Suprapubic skin (tissue), 4 donors: ENCODE data around the gene LTN1. TPM values are rescaled to one million over a fixed set of nuclear protein-coding genes. Genes with fewer than 3 reads are reported as not detected.

Experiments
- DNase-seq, 2 donors: peaks; one replicate each; pipeline ENCODE4 v3.0.0-alpha.2; 2019; ENCODE audit warnings: low spot score in 2 of 2
- H3K27ac ChIP-seq: fragments of 200-600 bp; sonication (generic); one replicate; pipeline ENCODE4 v1.5.1; 2019
- H3K27me3 ChIP-seq: fragments of 200-600 bp; sonication (generic); one replicate; pipeline ENCODE4 v1.5.1; 2019
- H3K36me3 ChIP-seq: fragments of 200-600 bp; sonication (generic); one replicate; pipeline ENCODE4 v1.5.1; 2019
- H3K4me1 ChIP-seq: fragments of 200-600 bp; sonication (generic); one replicate; pipeline ENCODE4 v1.5.1; 2019
- H3K4me3 ChIP-seq: fragments of 200-600 bp; sonication (generic); one replicate; pipeline ENCODE4 v1.5.1; 2019; ENCODE audit warnings: mild to moderate bottlenecking
- H3K9me3 ChIP-seq: fragments of 200-600 bp; sonication (generic); one replicate; pipeline ENCODE4 v1.5.1; 2019
- CTCF ChIP-seq, 2 donors: fragments of 200-600 bp in 1 of 2; fragments of 450-650 bp in 1 of 2; sonication (generic) in 1 of 2; IDR thresholded peaks; one replicate each; pipeline ENCODE4 v1.5.1; 2016 to 2019; ENCODE audit warnings: antibody characterized with exemption in 2 of 2, mild to moderate bottlenecking in 1 of 2, moderate library complexity in 1 of 2
- EP300 ChIP-seq: sonication (generic); formaldehyde crosslinking; IDR thresholded peaks from one replicate; pipeline ENCODE4 v1.6.1; 2017; ENCODE audit warnings: antibody characterized with exemption
- POLR2A ChIP-seq, 2 donors: fragments of 450-650 bp; IDR thresholded peaks; one replicate each; pipeline ENCODE4 v1.6.1; 2017; ENCODE audit warnings: antibody characterized with exemption in 2 of 2, mild to moderate bottlenecking in 2 of 2, moderate library complexity in 2 of 2
- POLR2AphosphoS5 ChIP-seq, 3 donors: sonication (generic); formaldehyde crosslinking; IDR thresholded peaks; one replicate each; pipeline ENCODE4 v1.6.1; 2017; ENCODE audit warnings: antibody characterized with exemption in 3 of 3
- WGBS: methylation state at CpG from one replicate; pipeline ENCODE4 v1.1.5; 2018; 5-methylcytosine and 5-hydroxymethylcytosine counted together
- total RNA-seq, 4 donors: library from RNA; depleted of rRNA; stranded (reverse); fragments of >200 nt; gene quantifications; one replicate each; pipeline ENCODE4 v1.1.0, GENCODE V29; 2016

The LTN1 gene
- total RNA-seq = 10 to 100 TPM; 19.0 to 42.9 (median 23.9) TPM

DNA sequence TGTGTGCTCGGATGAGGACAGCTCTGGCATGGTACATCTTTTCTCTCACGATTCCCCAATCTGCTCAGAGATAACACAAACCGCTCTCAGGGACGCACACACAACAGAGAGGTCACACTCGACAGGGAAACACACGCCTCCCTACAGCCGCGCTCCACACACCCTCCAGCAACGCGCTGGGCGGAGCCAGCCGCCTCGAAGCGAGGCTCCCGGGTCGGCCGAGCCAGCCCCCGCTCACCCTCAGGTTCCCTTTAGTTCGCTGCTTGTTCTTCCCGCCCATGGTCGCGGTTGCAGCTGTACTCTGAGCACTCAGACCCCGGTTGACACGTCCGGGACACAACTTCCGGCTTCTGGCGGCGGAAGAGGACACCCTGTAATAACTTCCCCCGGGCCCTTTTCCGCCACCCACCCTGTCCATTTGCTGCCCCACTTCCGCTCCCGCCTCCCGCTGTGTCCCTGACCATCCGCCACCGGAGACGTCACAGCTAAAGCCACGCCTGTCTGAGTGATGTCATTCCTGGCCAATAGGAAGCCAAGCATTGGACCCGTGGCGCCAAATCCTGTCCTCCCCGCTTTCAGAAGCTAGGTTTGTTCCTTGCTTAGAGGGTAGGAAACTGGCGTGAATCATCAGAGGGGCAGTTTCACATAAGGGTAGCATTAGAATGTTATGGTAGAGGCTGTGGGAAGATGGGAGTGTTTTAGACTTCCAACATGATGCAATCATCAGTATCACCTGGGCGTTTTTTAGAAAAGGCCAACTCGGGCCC is at the start of gene LTN1:
Gene LTN1 (minus strand): TSS at position 352 of the 767 bp plus-strand sequence. CDS start 72 bp downstream, at position 280.
- H3K4me1 ChIP-seq = peaks cover 26% of the 10 kb centered on the region
- no peaks in the 10 kb centered on the region for H3K9me3 ChIP-seq
- no peaks in the 10 kb centered on the region for H3K27me3 ChIP-seq
- TF ChIP-seq POLR2AphosphoS5 (IDR thresholded peaks at IDR 0.05) (peak; percentile 20 to 89 (median 82)), EP300 (no peak), POLR2A (IDR thresholded peaks at IDR 0.05) (peak in 1 of 2 donors; percentile 62)
- DNase-seq = peak; percentile 99 to 100
- WGBS = under 1% methylated on average over 30 of the region's 43 CpGs
- H3K4me3 ChIP-seq = peak within 1 kb of the TSS; percentile 96
- peak within 1 kb of the TSS; percentile 94 for H3K27ac ChIP-seq
- no peaks in the 10 kb centered on the region for H3K36me3 ChIP-seq

DNA sequence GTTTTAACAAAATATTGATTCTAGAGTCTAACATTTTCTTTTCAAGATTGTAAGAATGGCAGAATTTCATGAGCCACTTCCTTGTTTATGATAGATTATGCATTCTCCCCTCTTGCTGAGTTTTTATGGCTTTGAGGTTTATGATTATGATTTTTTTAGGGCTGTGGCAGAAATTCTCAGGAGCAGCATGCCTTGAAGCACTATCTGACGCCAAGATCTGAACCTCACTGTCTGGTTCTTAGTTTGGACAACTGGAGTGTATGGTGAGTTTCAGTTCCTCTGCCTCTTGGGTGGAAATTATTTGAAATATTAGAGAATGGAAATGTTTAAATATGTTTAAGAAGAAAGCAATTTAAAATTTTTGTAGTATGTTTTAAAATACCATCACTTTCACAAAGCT is 42.0 kb upstream of the LTN1 start:
- H3K4me1 ChIP-seq = peaks cover 7% of the 10 kb centered on the region
- H3K9me3 ChIP-seq = no peaks in the 10 kb centered on the region
- no peaks in the 10 kb centered on the region for H3K27me3 ChIP-seq
- no peak for DNase-seq
- no peak for TF ChIP-seq POLR2A (IDR thresholded peaks at IDR 0.05)
- no peak for TF ChIP-seq POLR2AphosphoS5 (IDR thresholded peaks at IDR 0.05)
- no peak for TF ChIP-seq CTCF (IDR thresholded peaks at IDR 0.05)
- 88% methylated on average over 1 of the region's 1 CpG for WGBS
- no peak overlapping the region for H3K4me3 ChIP-seq
- H3K36me3 ChIP-seq = peaks cover 86% of the 10 kb centered on the region
- no peak overlapping the region for H3K27ac ChIP-seq

- no peak overlapping the region for H3K27ac ChIP-seq
- H3K4me1 ChIP-seq = peaks cover 7% of the 10 kb centered on the region
- H3K4me3 ChIP-seq = no peak overlapping the region
- no peaks in the 10 kb centered on the region for H3K27me3 ChIP-seq
- TF ChIP-seq CTCF (IDR thresholded peaks at IDR 0.05) = no peak
- TF ChIP-seq EP300 = no peak
- TF ChIP-seq POLR2AphosphoS5 (IDR thresholded peaks at IDR 0.05) = no peak
- no peak for TF ChIP-seq POLR2A (IDR thresholded peaks at IDR 0.05)
- H3K9me3 ChIP-seq = no peaks in the 10 kb centered on the region
- no peak for DNase-seq
- 82% methylated on average over 3 of the region's 3 CpGs for WGBS
- peaks cover 86% of the 10 kb centered on the region for H3K36me3 ChIP-seq
These were observed 41.2 kb upstream of the LTN1 start for GRCh38 chr21:29033871-29034270.

DNA sequence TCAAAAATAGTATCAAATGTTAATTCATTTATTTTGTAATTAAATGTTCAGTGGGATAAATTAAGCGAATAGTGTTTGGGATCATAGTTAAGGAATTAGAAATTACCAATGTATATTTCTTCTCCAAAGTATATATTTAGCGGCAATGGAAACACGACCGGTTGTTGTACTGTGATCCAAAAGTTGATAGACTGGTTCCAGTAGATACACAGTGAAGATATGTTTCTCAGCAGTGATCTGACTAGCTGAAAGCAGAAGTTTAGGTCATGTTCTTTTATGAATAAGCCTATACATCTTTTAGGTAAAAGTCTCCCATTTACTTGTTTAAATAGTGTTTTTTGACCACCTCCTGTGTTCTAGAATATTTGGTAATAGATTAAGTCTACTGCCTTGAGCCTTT is 40.6 kb upstream of the LTN1 start:
- H3K27me3 ChIP-seq = no peaks in the 10 kb centered on the region
- no peak overlapping the region for H3K27ac ChIP-seq
- H3K4me1 ChIP-seq = peaks cover 7% of the 10 kb centered on the region
- WGBS = 63% methylated on average over 4 of the region's 4 CpGs
- no peak overlapping the region for H3K4me3 ChIP-seq
- TF ChIP-seq POLR2AphosphoS5 (IDR thresholded peaks at IDR 0.05) (no peak), CTCF (IDR thresholded peaks at IDR 0.05) (no peak), EP300 (no peak), POLR2A (IDR thresholded peaks at IDR 0.05) (no peak)
- DNase-seq = no peak
- no peaks in the 10 kb centered on the region for H3K9me3 ChIP-seq
- H3K36me3 ChIP-seq = peaks cover 86% of the 10 kb centered on the region

DNA sequence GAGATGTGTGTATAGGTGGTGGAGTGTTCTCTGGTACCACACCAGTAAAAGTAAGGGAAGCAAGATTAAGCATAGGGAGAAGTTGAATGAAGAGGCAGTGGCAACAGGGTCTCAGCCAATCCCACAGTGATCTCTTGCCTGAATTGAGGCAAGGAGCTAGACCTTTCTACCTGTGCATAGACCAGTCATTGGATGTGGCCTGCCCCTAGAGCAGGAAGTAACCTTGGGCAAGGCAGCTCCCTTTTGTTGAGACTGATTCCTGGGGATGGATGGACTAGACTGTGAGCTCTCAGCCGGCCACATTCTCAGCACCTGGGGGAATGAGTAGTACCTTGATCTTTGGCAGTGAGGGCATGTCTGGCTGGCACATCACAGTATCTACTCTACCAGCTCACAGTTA is 38.2 kb upstream of the LTN1 start:
- H3K4me3 ChIP-seq = no peak overlapping the region
- no peak for TF ChIP-seq CTCF (IDR thresholded peaks at IDR 0.05)
- TF ChIP-seq POLR2AphosphoS5 (IDR thresholded peaks at IDR 0.05) = no peak
- no peak for TF ChIP-seq EP300
- TF ChIP-seq POLR2A (IDR thresholded peaks at IDR 0.05) = no peak
- no peak for DNase-seq
- no peak overlapping the region for H3K27ac ChIP-seq
- WGBS = 92% methylated on average over 1 of the region's 1 CpG
- peaks cover 65% of the 10 kb centered on the region for H3K36me3 ChIP-seq
- no peaks in the 10 kb centered on the region for H3K9me3 ChIP-seq
- H3K4me1 ChIP-seq = peaks cover 13% of the 10 kb centered on the region
- no peaks in the 10 kb centered on the region for H3K27me3 ChIP-seq
